Ishikawa (cell line): ENCODE measurements around the gene ZNF600.

Experiments
- CREB1 ChIP-seq: IDR thresholded peaks from 2 replicates; pipeline ENCODE4 v1.6.1; 2012; ENCODE audit warnings: low read depth
- EP300 ChIP-seq: IDR thresholded peaks from 2 replicates; pipeline ENCODE4 v1.6.1; 2012; ENCODE audit warnings: borderline replicate concordance
- NFIC ChIP-seq: IDR thresholded peaks from 2 replicates; pipeline ENCODE4 v1.6.1; 2012
- RAD21 ChIP-seq: IDR thresholded peaks from 2 replicates; pipeline ENCODE4 v1.6.1; 2012; ENCODE audit warnings: low read depth
- TAF1 ChIP-seq: IDR thresholded peaks from 2 replicates; pipeline ENCODE4 v1.6.1; 2012; ENCODE audit warnings: low read depth, mild to moderate bottlenecking
- YY1 ChIP-seq: IDR thresholded peaks from 2 replicates; pipeline ENCODE4 v1.6.1; 2012; ENCODE audit warnings: low read depth
- TF ChIP-seq, protein P1 (sequence below): IDR thresholded peaks from 2 replicates; pipeline ENCODE4 v1.6.1; 2012; ENCODE audit warnings: low read depth, mild to moderate bottlenecking
- TF ChIP-seq, protein P2 (sequence below): IDR thresholded peaks from 2 replicates; pipeline ENCODE4 v1.6.1; 2012
- TF ChIP-seq, protein P3 (sequence below): IDR thresholded peaks from 2 replicates; pipeline ENCODE4 v1.6.1; 2012

GRCh38 chr19:52724701-52725514 lies 61.7 kb downstream of the ZNF600 start:
- TF ChIP-seq YY1 (no peak), CREB1 (no peak), NFIC (no peak), EP300 (no peak), RAD21 (no peak), TAF1 (no peak)
- TF ChIP-seq, protein P1, sequence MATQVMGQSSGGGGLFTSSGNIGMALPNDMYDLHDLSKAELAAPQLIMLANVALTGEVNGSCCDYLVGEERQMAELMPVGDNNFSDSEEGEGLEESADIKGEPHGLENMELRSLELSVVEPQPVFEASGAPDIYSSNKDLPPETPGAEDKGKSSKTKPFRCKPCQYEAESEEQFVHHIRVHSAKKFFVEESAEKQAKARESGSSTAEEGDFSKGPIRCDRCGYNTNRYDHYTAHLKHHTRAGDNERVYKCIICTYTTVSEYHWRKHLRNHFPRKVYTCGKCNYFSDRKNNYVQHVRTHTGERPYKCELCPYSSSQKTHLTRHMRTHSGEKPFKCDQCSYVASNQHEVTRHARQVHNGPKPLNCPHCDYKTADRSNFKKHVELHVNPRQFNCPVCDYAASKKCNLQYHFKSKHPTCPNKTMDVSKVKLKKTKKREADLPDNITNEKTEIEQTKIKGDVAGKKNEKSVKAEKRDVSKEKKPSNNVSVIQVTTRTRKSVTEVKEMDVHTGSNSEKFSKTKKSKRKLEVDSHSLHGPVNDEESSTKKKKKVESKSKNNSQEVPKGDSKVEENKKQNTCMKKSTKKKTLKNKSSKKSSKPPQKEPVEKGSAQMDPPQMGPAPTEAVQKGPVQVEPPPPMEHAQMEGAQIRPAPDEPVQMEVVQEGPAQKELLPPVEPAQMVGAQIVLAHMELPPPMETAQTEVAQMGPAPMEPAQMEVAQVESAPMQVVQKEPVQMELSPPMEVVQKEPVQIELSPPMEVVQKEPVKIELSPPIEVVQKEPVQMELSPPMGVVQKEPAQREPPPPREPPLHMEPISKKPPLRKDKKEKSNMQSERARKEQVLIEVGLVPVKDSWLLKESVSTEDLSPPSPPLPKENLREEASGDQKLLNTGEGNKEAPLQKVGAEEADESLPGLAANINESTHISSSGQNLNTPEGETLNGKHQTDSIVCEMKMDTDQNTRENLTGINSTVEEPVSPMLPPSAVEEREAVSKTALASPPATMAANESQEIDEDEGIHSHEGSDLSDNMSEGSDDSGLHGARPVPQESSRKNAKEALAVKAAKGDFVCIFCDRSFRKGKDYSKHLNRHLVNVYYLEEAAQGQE, result no peak
- TF ChIP-seq, protein P2, sequence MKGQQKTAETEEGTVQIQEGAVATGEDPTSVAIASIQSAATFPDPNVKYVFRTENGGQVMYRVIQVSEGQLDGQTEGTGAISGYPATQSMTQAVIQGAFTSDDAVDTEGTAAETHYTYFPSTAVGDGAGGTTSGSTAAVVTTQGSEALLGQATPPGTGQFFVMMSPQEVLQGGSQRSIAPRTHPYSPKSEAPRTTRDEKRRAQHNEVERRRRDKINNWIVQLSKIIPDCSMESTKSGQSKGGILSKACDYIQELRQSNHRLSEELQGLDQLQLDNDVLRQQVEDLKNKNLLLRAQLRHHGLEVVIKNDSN, result no peak
- TF ChIP-seq, protein P3, sequence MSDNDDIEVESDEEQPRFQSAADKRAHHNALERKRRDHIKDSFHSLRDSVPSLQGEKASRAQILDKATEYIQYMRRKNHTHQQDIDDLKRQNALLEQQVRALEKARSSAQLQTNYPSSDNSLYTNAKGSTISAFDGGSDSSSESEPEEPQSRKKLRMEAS, result no peak
